ENCODE results near the gene EIF3M.
"Not testable (repeated sequence)": the region's sequence is repeated elsewhere in the genome, so short reads cannot be mapped to it uniquely, and the experiment has no call there.

EIF3M gene

DNA sequence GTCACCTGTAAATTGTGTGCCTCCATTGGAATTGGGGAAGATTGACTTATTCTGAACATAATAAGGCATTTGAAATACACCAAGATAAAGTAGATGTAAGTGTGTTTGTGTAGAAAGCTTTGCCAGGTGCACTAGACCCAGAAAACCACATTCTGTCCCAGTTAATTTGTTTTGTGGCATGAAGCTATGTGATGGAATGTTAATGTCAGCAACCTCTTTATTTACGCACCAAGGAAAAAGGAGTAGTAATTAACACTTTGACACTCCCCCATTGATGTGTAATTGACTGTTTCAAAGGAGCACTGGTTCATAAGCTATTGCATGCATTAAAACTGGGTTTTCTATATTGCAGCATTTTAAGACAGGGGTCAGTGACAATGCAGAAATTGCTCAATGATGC lies 14.3 kb downstream of the EIF3M start:
- DNase-seq (ENCODE audit: low read depth) = no peak

DNA sequence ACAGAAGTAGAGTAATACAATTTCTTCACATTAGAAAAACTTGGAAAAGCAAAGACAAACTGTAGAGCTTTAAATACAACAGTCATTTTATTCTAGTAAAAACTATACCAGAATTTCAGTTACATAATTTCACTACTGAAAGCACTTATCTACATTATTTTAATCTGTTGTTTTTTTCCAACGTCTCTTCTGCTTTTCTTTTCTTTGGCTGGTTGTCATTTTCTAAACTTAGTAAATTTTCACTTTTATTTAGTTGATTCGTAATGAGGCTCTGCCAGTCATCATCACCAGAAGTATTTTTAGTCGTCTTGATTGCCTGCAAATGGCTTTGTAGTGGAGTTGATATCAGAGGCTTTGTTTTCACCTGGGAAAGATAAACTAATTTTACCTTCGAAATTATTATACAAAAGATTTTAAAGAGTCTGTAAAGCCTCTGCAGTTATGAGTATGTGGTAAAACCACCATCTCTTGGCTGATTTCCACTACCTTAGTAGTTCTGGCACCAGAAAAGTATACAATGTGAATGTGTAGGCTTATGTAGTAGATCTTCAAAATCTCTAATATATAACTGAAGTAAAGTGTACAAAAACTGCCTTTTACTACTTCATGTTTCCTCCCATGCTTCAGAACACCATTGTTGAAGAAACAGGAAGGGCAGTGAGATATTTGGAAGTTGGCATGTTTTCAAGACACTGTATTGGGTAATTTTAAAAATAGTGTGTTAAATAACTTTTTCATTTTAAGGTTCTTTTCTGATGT lies 19.2 kb downstream of the EIF3M start:
- DNase-seq (ENCODE audit: low read depth) = peak; percentile 17

DNA sequence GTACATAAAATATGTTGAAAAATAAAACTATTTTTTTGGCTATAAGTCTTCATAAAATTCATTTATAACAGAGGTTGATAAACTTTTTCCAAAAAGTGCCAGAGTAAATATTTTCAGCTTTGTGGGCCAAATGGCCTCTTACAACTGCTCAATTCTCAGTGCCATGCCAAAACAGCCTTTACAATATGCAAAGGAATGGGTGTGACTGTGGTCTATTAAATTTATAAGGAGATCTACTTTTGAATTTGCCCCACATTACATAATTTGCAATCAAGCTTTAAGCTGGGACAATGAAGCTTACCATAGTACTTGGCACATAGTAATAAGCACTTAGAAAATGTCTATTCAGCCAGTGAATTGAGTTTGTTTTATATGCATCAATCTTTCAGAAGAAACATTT lies 22.6 kb downstream of the EIF3M start:
- DNase-seq (ENCODE audit: low read depth) = no peak

DNA sequence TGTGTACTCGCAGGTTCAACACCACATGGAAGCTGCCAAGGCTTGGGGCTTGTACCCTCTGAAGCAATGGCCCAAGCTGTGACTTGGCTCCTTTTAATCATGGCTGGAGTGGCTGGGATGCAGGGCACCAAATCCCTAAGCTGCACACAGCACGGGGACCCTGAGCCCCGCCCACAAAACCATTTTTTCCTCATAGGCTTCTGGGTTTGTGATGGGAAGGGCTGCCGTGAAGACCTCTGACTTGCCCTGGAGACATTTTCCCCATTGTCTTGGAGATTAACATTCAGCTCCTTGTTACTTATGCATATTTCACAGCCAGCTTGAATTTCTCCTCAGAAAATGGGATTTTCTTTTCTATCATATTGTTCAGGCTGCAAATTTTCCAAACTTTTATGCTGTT lies 25.2 kb downstream of the EIF3M start:
- DNase-seq (ENCODE audit: low read depth) = not testable (repeated sequence)

DNA sequence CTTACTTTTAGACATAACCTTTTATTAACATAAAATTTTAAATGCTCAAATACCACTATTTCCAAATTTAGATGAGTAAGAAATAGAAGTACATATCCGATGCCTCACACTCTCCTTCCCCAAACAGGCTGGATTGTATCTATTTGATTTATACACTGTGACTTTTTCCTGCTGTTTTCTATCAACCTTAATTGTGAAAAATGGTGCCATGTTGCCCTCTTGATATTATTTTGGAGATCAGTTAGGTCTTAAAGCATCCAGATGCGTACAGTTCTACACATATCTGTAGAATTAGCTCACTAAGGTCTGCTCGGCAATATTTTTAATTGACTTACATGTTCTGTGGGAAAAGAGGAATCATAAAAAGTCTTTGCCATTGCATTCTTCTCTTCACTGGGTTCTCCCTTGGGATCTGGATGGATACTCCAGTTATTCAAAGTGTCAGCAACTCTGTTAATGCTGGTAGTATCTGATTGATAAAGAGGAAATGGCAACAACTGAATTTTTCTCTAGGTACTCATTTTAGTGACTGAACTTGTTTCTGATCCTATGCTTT lies 27.2 kb downstream of the EIF3M start:
- DNase-seq (ENCODE audit: low read depth) = peak; percentile 4

DNA sequence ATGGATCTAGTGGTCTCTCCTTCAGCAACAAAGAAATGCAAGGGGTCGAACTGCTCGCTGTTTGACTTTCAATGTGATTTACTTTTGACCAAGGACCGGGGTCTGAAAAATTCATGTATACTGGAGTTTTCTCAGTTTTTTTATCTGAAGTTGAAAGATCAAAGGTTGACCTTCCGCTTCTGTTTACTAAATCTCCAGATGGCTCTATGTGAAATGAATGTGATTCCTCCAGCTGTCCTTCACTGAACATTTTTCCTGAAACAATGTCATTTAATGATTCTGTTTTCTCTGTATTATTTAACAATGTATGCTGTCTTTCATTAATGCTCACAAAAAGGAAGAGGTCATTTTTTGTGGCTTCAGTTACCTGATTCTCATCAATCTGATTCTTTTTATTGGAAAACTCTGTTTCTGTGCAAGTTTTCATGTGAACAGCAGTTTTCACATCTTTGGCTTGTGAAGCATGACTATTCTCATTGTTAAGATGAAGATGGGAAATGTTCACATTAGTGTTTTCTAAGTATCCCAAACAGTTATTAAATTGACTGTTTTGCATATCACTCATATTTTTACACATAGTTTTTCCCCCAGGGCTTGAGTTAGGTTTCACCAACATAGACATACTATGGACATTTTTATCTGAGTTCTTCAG lies 30.0 kb downstream of the EIF3M start:
- DNase-seq (ENCODE audit: low read depth) = no peak

DNA sequence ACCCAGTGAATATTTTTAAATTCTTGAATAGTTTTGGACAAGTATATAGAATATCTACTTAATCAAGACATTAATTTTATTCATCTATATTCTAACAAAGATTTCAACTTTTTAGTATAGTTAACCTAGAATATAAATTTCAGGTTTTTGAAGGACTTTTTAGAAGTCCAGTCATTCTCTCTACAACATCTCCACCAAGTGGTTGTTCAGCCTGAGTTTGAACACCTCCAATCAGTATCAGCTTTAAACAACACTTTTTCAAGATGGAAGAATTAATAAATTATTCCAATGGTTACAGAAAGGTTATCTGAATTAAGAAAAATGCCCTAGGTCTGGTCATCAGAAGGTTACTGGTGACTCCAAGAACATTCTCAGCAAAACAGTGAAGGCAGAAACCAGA lies 31.8 kb downstream of the EIF3M start:
- no peak for DNase-seq (ENCODE audit: low read depth)

DNA sequence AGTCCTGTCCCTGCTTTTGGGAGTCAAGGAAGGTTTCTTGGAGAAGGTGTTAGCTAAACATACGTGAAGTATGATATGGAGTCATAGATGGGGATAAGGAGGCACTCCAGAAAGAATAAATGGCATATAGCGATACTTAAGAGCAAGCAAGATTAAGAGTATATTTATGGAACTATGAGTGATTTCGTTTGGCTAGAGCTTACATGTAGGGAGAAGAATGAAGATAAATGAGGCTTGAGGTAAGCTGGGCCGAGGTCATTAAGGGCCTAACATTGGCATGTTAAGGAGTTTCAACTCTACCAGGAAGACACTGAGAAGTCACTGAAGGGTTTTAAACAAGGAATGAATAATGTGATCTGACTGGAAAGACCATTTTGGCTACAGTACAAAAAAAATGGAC lies 33.3 kb downstream of the EIF3M start:
- no peak for DNase-seq (ENCODE audit: low read depth)

DNA sequence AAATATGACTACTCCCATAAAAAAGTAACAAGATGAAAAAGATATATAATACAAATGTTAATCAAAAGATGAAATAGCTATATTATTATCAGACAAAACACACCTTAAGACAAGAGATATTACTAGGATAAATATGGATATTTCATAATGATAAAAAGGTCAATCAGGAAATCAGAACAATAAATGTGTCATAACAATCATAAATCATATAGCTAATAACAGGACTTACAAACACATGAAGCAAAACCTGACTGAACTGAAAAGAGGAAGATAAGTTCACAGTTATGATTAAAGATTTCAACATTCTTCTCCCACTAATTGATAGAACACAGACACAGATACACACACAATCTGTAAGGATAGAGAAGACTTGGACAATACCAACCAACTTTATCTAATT lies 47.2 kb downstream of the EIF3M start:
- DNase-seq (ENCODE audit: low read depth) = no peak

DNA sequence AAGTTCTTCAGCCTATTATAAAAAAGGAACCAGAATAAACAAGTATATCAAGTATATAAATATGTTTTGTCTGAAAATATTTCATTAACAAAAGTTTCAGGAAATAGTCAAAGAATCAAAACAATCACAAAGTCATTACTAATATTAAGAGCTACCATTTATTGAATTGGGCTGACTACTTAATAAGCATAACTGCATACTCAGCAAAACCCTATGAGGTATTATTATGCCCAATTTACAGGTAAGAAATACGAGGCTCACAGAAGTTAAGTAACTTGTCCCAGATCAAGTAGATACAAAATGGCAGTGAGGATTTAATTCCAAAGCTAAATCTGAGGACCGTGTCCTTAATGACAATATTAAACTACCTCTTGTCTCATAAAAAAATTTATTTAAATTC lies 52.2 kb downstream of the EIF3M start:
- DNase-seq (ENCODE audit: low read depth) = no peak

DNA sequence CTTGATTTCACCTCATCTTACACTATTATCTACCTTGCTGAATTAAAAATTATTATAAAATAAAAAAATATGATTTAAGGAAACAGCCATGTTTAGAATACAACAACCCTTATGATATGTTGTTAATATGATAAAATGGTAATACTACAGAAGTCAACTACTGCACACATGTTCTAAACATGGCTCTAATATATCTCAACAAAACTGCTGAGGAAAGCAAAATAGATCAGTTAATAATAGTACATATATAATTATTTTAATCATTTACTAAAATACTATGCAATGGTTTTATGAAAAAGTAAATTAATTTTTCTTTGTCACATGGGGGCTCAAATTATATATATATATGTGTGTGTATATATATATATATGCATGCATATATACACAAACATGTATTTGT lies 57.7 kb downstream of the EIF3M start:
- no peak for DNase-seq (ENCODE audit: low read depth)

DNA sequence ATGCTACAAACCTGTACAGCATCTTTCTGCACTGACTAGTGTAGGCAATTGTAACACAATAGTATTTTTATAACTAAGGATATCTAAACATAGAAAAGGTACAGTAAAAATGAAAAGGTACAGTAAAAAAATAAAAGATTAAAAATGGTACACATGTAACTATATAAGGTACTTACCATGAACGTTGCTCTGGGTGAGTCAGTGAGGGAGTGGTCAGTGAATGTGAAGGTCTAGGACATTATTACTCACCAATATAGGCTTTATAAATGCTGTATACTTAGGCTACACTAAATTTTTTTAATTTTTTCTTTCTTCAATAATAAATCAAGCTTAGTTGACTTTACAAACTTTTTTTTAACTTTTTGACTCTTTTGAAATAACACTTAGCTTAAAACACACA lies 59.9 kb downstream of the EIF3M start:
- peak; percentile 3 for DNase-seq (ENCODE audit: low read depth)

Measured in EH (cell line).